ENCODE results near the gene LMF1.

LMF1 gene

DNA sequence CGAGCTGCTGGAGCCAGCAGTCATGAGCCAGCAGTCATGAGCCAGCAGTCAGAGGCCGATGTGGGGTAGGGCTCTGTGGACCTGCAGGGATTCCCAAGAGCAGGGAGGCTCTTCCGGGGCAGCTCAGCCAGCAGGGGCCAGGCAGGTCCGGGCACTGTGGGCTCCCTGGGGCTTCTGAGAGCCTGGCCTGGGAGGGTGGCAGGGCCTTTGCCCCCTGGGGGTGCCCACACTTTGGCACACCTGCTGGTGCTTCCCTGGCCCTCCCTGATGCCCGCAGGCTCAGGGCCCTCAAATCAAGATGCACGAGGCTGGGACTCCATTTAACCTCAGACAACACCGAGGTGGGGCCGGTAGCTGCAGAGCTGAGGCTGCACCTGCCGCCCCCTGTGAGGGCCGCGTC lies 28.9 kb upstream of the LMF1 start:
- H3K4me1 Mint-ChIP-seq: peaks cover 21% of the 10 kb centered on the region
- no peaks in the 10 kb centered on the region for H3K36me3 Mint-ChIP-seq (ENCODE audit: low read depth)
- no peak overlapping the region for H3K27ac Mint-ChIP-seq
- TF ChIP-seq, protein P1, sequence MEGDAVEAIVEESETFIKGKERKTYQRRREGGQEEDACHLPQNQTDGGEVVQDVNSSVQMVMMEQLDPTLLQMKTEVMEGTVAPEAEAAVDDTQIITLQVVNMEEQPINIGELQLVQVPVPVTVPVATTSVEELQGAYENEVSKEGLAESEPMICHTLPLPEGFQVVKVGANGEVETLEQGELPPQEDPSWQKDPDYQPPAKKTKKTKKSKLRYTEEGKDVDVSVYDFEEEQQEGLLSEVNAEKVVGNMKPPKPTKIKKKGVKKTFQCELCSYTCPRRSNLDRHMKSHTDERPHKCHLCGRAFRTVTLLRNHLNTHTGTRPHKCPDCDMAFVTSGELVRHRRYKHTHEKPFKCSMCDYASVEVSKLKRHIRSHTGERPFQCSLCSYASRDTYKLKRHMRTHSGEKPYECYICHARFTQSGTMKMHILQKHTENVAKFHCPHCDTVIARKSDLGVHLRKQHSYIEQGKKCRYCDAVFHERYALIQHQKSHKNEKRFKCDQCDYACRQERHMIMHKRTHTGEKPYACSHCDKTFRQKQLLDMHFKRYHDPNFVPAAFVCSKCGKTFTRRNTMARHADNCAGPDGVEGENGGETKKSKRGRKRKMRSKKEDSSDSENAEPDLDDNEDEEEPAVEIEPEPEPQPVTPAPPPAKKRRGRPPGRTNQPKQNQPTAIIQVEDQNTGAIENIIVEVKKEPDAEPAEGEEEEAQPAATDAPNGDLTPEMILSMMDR (IDR thresholded peaks at IDR 0.05; ENCODE audit: unreplicated experiment in 3 of 3): no peak
- peaks cover 26% of the 10 kb centered on the region for H3K27me3 Mint-ChIP-seq (ENCODE audit: low read depth)
- no peaks in the 10 kb centered on the region for H3K9me3 Mint-ChIP-seq
- no peak overlapping the region for H3K4me3 Mint-ChIP-seq

DNA sequence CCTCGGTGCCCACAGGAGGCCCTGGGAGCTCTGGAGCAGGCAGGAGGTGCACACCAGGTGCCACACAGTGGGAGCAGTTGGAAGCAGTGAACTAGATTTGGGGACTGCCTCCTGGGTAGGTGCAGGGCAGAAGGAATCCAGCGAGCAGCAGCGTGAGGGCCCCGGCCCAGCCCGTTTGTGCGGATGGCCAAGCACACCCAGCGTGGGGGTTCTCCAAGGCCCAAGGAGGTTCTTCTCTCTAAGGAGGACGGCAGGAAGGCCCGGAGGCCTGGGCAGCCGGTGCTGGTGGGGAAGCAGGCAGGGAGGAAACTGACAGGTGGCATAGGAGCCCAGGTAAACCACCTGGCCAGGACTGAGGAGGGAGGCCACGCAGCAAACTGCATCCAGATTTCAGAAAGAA lies 27.8 kb upstream of the LMF1 start:
- Mint-ChIP-seq H3K36me3 (ENCODE audit: low read depth) (no peaks in the 10 kb centered on the region), H3K4me1 (peaks cover 21% of the 10 kb centered on the region), H3K27ac (no peak overlapping the region), H3K27me3 (ENCODE audit: low read depth) (peaks cover 30% of the 10 kb centered on the region), H3K4me3 (no peak overlapping the region), H3K9me3 (no peaks in the 10 kb centered on the region)
- TF ChIP-seq, protein P1 (IDR thresholded peaks at IDR 0.05; ENCODE audit: unreplicated experiment in 3 of 3): no peak

DNA sequence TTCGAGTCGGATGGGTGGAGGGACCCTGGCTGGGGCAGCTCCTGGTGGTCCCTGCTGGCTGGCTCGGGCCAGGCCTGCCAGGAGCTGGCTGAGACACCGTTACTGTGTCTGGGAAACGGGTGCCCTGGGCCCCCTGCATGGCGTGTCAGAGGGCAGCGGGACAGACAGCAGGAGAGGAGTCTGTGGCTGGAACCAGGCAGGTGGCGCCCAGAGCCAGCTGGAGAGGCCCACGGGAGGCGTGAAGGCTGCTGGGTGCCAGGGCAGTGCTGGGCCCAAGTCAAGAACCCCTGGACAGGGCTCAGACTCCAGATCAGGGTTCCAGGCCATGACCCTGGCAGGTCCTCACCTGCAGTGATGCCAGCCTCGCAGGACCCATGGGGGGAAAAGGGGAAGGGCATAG lies 27.4 kb upstream of the LMF1 start:
- peak overlapping the region in 1 of 3 experiments; percentile 53 for H3K4me3 Mint-ChIP-seq
- no peaks in the 10 kb centered on the region for H3K36me3 Mint-ChIP-seq (ENCODE audit: low read depth)
- no peak overlapping the region for H3K27ac Mint-ChIP-seq
- H3K9me3 Mint-ChIP-seq: no peaks in the 10 kb centered on the region
- TF ChIP-seq, protein P1 (IDR thresholded peaks at IDR 0.05; ENCODE audit: unreplicated experiment in 3 of 3): no peak
- peaks cover 21% of the 10 kb centered on the region for H3K4me1 Mint-ChIP-seq
- H3K27me3 Mint-ChIP-seq (ENCODE audit: low read depth): peaks cover 30% of the 10 kb centered on the region

DNA sequence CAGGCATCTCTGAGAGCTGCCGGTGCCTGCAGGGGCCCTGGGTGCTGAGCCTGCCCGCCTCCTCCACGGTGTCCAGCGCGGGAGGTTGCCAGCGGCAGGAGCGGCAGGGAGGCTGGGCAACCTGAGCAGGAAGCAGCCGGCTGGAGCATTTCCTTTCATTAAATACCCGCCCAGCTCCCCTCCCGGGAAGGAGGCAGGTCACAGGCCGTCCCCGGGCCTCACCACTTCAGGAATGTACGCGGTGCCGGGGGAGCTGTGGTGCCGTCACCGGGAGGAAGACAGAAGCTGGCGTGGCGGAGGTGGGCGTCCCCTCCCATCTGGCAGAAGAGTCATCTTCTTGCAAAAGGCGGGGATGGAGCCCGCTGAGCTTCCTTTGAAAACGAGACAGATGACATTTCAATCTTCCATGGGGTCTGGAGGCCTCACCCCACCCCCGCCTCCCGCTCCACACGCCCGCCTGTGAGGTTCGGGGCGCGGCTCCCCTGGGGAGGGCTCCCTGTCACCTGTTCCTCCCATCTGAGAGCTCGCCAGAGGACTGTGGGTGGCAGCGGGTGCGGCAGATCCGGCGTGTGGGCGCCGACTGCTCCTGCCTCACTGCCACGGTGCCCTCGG lies 26.8 kb upstream of the LMF1 start:
- TF ChIP-seq, protein P1 (IDR thresholded peaks at IDR 0.05; ENCODE audit: unreplicated experiment in 3 of 3): no peak
- peaks cover 17% of the 10 kb centered on the region for H3K4me1 Mint-ChIP-seq
- H3K4me3 Mint-ChIP-seq: peak overlapping the region in 2 of 3 experiments; percentile 53
- H3K27me3 Mint-ChIP-seq (ENCODE audit: low read depth): peaks cover 26% of the 10 kb centered on the region
- H3K9me3 Mint-ChIP-seq: no peaks in the 10 kb centered on the region
- H3K36me3 Mint-ChIP-seq (ENCODE audit: low read depth): no peaks in the 10 kb centered on the region
- H3K27ac Mint-ChIP-seq: peak overlapping the region in 1 of 3 experiments; percentile 45

DNA sequence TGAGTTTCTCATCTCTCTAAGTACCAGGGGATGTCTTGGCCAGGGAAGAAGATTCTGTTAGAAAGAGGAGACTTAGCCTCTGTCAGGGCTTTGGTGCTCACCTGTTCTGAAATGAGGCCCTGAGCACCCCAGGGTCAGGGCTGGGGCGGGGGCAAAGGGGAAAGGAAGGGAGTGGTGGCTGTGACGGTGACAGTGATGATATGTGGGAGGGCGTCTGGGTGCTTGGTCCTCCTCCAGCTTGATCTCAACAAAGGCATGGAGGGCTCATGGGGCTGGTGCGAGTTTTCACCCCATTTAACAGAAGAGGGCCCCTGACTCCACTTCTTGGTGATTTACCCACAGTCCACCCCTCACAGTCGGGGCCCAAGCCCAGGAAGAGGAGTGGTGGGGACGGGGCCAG lies 25.9 kb upstream of the LMF1 start:
- Mint-ChIP-seq H3K4me3 (peak overlapping the region; percentile 45 to 55 (median 46)), H3K4me1 (peaks cover 16% of the 10 kb centered on the region), H3K27ac (peak overlapping the region; percentile 12 to 70 (median 27)), H3K36me3 (ENCODE audit: low read depth) (no peaks in the 10 kb centered on the region), H3K27me3 (ENCODE audit: low read depth) (peaks cover 24% of the 10 kb centered on the region), H3K9me3 (no peaks in the 10 kb centered on the region)
- TF ChIP-seq, protein P1 (IDR thresholded peaks at IDR 0.05; ENCODE audit: unreplicated experiment in 3 of 3): no peak

DNA sequence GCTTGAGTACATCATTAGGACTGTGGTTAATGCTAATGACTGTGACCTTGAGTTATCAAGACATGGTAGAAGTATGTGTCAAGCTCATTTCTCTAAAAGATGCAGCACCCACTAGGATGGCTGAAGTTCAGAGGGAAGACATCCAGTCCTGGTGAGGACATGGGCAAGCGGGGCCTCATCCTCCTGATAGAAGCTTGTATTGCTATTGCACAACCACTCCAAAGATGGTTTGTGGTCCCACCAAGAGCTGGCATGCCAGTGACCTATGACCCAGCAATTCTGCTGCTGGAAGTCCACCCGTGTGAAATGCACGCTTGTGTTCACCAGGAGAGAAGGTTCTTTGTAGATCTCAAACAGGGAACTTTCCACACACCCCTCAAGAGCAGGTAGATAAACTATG lies 25.0 kb upstream of the LMF1 start:
- H3K36me3 Mint-ChIP-seq (ENCODE audit: low read depth): no peaks in the 10 kb centered on the region
- TF ChIP-seq, protein P1 (IDR thresholded peaks at IDR 0.05; ENCODE audit: unreplicated experiment in 3 of 3): no peak
- H3K4me3 Mint-ChIP-seq: peak overlapping the region in 1 of 3 experiments; percentile 37
- peaks cover 16% of the 10 kb centered on the region for H3K4me1 Mint-ChIP-seq
- peaks cover 24% of the 10 kb centered on the region for H3K27me3 Mint-ChIP-seq (ENCODE audit: low read depth)
- no peaks in the 10 kb centered on the region for H3K9me3 Mint-ChIP-seq
- peak overlapping the region in 2 of 3 experiments; percentile 27 to 34 for H3K27ac Mint-ChIP-seq
